Heart right ventricle (tissue), 16 donors: Measurements from ENCODE around the gene SMAD7. TPM values are rescaled to one million over a fixed set of nuclear protein-coding genes. Genes with fewer than 3 reads are reported as not detected.

Source experiments
- ATAC-seq, 8 donors: fragments of 200-7000 bp; cut with Tn5 transposase; one replicate each; pipeline ENCODE4 v1.9.1; 2020; ENCODE audit warnings: mild to moderate bottlenecking in 8 of 8, moderate library complexity in 8 of 8, moderate number of reproducible peaks in 1 of 8
- DNase-seq, 2 donors: peaks; one replicate each; pipeline ENCODE4 v3.0.0-alpha.2; 2020
- H3K27ac ChIP-seq, 10 donors: fragments of 200-600 bp; sonication (generic) in 2 of 10; one replicate each; pipeline versions ENCODE4 v1.5.0 to v1.8.0; 2020 to 2022; ENCODE audit warnings: mild to moderate bottlenecking in 3 of 10
- H3K27me3 ChIP-seq, 7 donors: fragments of 200-600 bp; one replicate each; pipeline ENCODE4 v1.8.0; 2021 to 2022; ENCODE audit warnings: mild to moderate bottlenecking in 2 of 7
- H3K36me3 ChIP-seq, 9 donors: fragments of 200-600 bp; sonication (generic) in 1 of 9; one replicate each; pipeline versions ENCODE4 v1.5.0 to v1.8.0; 2020 to 2022; ENCODE audit warnings: mild to moderate bottlenecking in 2 of 9
- H3K4me1 ChIP-seq, 9 donors: fragments of 200-600 bp; sonication (generic) in 1 of 9; one replicate each; pipeline versions ENCODE4 v1.5.0 to v1.8.0; 2020 to 2022; ENCODE audit warnings: mild to moderate bottlenecking in 4 of 9
- H3K4me3 ChIP-seq, 10 donors: fragments of 200-600 bp; sonication (generic) in 2 of 10; one replicate each; pipeline versions ENCODE4 v1.5.0 to v1.8.0; 2020 to 2022; ENCODE audit warnings: mild to moderate bottlenecking in 7 of 10, moderate library complexity in 2 of 10
- H3K9me3 ChIP-seq, 11 donors: fragments of 200-600 bp in 10 of 11; sonication (generic) in 2 of 11; one replicate each; pipeline versions ENCODE4 v1.5.0 to v1.8.0; 2013 to 2022; ENCODE audit warnings: mild to moderate bottlenecking in 2 of 11, control low read depth in 1 of 11, moderate library complexity in 1 of 11
- CTCF ChIP-seq, 9 donors: fragments of 200-600 bp; sonication (generic) in 2 of 9; IDR thresholded peaks; one replicate each; pipeline versions ENCODE4 v1.5.0 to v1.8.0; 2021 to 2022; ENCODE audit warnings: antibody characterized with exemption in 9 of 9, mild to moderate bottlenecking in 5 of 9, moderate library complexity in 1 of 9
- WGBS, 2 donors: extraction: QIAGEN DNeasy Blood & Tissue Kit; methylation state at CpG; one replicate each; pipeline ENCODE4 v1.1.7; 2013; ENCODE audit warnings: inconsistent platforms in 1 of 2; 5-methylcytosine and 5-hydroxymethylcytosine counted together
- intact Hi-C, 10 donors: fragments of 100-400 bp; cut with DNase I; formaldehyde crosslinking; loops; one replicate each; pipeline versions ENCODE4 v1.11.1 to v1.14.2; 2022
- polyA plus RNA-seq, 2 donors: library from polyadenylated mRNA; stranded (reverse); fragments of 200-250 nt; gene quantifications; one replicate each; pipeline ENCODE4 v1.2.3, GENCODE V29; 2013
- total RNA-seq, 10 donors: library from RNA; stranded (reverse); fragmentation: NEBNext Ultra II Directional in 3 of 10; extraction: Animal tissue kit (Norgen Biotek cat#: 25700) in 3 of 10; gene quantifications; one replicate each; pipeline versions ENCODE4 v1.2.1 to v1.2.4, GENCODE V29; 2021 to 2023
- donor health status: Arrhythmogenic right ventricular cardiomyopathy.
- donor health status: ischemic (EF 13 %, LVEDD 7.1; RV severe dilation, severe dysfunction).
- donor health status: healthy with polysubstance abuse.
- donor health status: DM: no; HTN: yes; CAD: no.
- donor health status: DM: no; HTN: no; CAD: no.
- donor health status: ischemic (EF 25% LVEDD 6.9; RV normal size, moderate dysfunction).
- donor health status: ischemic (EF 25% LVEDD 5.7; RV mildly dilated, moderate dysfunction).
- donor health status: healthy.
- donor health status: DM: yes; HTN: yes; CAD: no.
- donor health status: Ischemic cardiomyopathy.
- donor health status: ischemic (EF 35%, LVEDD 5.7; RV mildly dilated, moderate dysfunction).
- donor health status: nonischemic (EF 11% LVEDD 7.7; RV severe dilation, severe dysfunction).
- donor health status: DM: yes; HTN: yes; CAD: no.
- donor health status: PGD.
- donor health status: ischemic (EF 29% LVEDD 5.4; RV normal size, mild dysfunction).
- donor health status: nonischemic (EF 23%, LVEDD 6.1; RV moderate dilation, normal function).

The SMAD7 gene
- total and polyA plus RNA-seq, 12 donors, result 6.7 to 28.6 (median 19.2) TPM

GRCh38 chr18:48947560-48947959 is 3.2 kb downstream of the SMAD7 start:
- no peaks in the 10 kb centered on the region for H3K9me3 ChIP-seq
- peak overlapping the region; percentile 93 to 100 (median 98) for H3K27ac ChIP-seq
- intact Hi-C loops, result loop anchor here in 7 of 10 donors (5.0 to 10.0 kb wide), 8 partner anchors 100 to 273 kb away; no protein-coding TSS in a partner anchor
- no peak for ATAC-seq
- H3K4me1 ChIP-seq, result peaks cover 16 to 60% (median 56%) of the 10 kb centered on the region in 9 donors
- H3K27me3 ChIP-seq, result no peaks in the 10 kb centered on the region
- peak overlapping the region; percentile 68 to 96 (median 92) for H3K4me3 ChIP-seq
- WGBS, 2 donors, result 10 to 13% methylated on average over 3 of the region's 3 CpGs
- peak in 1 of 2 donors; percentile 55 for DNase-seq
- no peak for TF ChIP-seq CTCF (IDR thresholded peaks at IDR 0.05)
- peaks cover 0 to 49% (median 0%) of the 10 kb centered on the region in 9 donors for H3K36me3 ChIP-seq

- DNase-seq (no peak), ATAC-seq (no peak)
- no peak for TF ChIP-seq CTCF (IDR thresholded peaks at IDR 0.05)
- Histone ChIP-seq H3K27ac (peak overlapping the region; percentile 2 to 100 (median 98)), H3K9me3 (no peaks in the 10 kb centered on the region), H3K4me1 (peaks cover 20 to 64% (median 61%) of the 10 kb centered on the region in 9 donors), H3K27me3 (no peaks in the 10 kb centered on the region), H3K36me3 (peaks cover 0 to 53% (median 0%) of the 10 kb centered on the region in 9 donors), H3K4me3 (peak overlapping the region; percentile 68 to 96 (median 92))
- WGBS, 2 donors, result 13 to 18% methylated on average over 10 of the region's 10 CpGs
- intact Hi-C loops, result loop anchor here in 7 of 10 donors (5.0 to 10.0 kb wide), 8 partner anchors 100 to 272 kb away; no protein-coding TSS in a partner anchor
These were observed 3.7 kb downstream of the SMAD7 start for GRCh38 chr18:48947092-48947491.

GRCh38 chr18:48946329-48946835 is 4.4 kb downstream of the SMAD7 start:
- Histone ChIP-seq H3K27me3 (no peaks in the 10 kb centered on the region), H3K4me3 (peak overlapping the region in 9 of 10 donors; percentile 68 to 96 (median 93)), H3K27ac (peak overlapping the region; percentile 2 to 100 (median 98)), H3K9me3 (no peaks in the 10 kb centered on the region), H3K4me1 (peaks cover 27 to 71% (median 68%) of the 10 kb centered on the region in 9 donors), H3K36me3 (peaks cover 0 to 60% (median 0%) of the 10 kb centered on the region in 9 donors)
- 26 to 27% methylated on average over 8 of the region's 8 CpGs for WGBS, 2 donors
- DNase-seq (no peak), ATAC-seq (no peak)
- intact Hi-C loops, result loop anchor here in 7 of 10 donors (5.0 to 10.0 kb wide), 8 partner anchors 99 to 272 kb away; no protein-coding TSS in a partner anchor
- no peak for TF ChIP-seq CTCF (IDR thresholded peaks at IDR 0.05)

GRCh38 chr18:48945953-48946217 is 4.9 kb downstream of the SMAD7 start:
- H3K36me3 ChIP-seq, result peaks cover 0 to 65% (median 0%) of the 10 kb centered on the region in 9 donors
- H3K4me3 ChIP-seq, result peak overlapping the region in 9 of 10 donors; percentile 68 to 96 (median 93)
- ATAC-seq (no peak), DNase-seq (no peak)
- no peak for TF ChIP-seq CTCF (IDR thresholded peaks at IDR 0.05)
- H3K9me3 ChIP-seq, result no peaks in the 10 kb centered on the region
- peak overlapping the region in 7 of 10 donors; percentile 93 to 100 (median 98) for H3K27ac ChIP-seq
- H3K4me1 ChIP-seq, result peaks cover 29 to 76% (median 73%) of the 10 kb centered on the region in 9 donors
- H3K27me3 ChIP-seq, result no peaks in the 10 kb centered on the region
- intact Hi-C loops, result loop anchor here in 7 of 10 donors (5.0 to 10.0 kb wide), 8 partner anchors 99 to 271 kb away; no protein-coding TSS in a partner anchor
